ENCODE results near the gene METTL21C.

METTL21C gene

DNA sequence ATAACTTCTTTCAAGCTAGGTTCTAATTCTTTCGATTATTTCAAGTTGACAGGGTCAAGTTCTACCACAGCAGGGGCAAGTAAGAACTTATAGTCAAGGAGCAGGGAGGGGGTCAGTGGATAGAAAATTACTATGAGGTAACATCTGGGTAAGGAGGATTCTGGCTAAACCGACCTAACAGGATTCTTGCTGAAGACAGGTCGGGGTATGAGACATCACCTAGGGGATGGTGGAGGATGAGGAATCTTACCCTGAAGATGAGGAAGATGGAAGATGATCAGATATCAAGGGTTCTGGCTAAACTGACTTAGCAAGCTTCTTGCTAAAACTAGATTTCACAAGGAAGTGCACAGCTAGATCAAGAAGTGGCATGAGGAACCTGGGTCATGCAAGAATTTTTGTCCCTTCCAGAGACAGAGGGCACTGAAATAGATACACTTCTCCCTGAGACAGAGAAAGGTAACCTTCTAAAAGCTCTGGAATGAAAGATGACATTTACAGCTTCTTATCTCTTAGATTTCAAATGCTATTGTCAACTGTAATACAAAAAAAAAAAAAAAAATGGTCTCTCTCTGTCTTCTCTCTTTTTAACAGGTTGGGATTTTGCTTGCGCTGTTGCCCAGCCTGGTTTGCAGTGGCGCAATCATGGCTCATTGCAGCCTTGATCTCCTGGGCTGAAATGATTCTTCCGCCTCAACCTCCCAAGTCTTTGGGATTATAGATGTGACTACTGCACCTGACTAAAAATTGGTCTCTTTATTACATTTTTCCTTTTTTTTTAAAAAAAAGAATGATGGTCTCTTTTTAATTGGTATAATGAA is 9.6 kb upstream of the METTL21C start:
- no peak overlapping the region for H3K4me3 ChIP-seq (ENCODE audit: low read length)
- TF ChIP-seq, protein P1, sequence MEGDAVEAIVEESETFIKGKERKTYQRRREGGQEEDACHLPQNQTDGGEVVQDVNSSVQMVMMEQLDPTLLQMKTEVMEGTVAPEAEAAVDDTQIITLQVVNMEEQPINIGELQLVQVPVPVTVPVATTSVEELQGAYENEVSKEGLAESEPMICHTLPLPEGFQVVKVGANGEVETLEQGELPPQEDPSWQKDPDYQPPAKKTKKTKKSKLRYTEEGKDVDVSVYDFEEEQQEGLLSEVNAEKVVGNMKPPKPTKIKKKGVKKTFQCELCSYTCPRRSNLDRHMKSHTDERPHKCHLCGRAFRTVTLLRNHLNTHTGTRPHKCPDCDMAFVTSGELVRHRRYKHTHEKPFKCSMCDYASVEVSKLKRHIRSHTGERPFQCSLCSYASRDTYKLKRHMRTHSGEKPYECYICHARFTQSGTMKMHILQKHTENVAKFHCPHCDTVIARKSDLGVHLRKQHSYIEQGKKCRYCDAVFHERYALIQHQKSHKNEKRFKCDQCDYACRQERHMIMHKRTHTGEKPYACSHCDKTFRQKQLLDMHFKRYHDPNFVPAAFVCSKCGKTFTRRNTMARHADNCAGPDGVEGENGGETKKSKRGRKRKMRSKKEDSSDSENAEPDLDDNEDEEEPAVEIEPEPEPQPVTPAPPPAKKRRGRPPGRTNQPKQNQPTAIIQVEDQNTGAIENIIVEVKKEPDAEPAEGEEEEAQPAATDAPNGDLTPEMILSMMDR (conservative IDR thresholded peaks at IDR 0.05; ENCODE audit: low read length) = no peak
- DNase-seq (ENCODE audit: low read depth) = no peak

DNA sequence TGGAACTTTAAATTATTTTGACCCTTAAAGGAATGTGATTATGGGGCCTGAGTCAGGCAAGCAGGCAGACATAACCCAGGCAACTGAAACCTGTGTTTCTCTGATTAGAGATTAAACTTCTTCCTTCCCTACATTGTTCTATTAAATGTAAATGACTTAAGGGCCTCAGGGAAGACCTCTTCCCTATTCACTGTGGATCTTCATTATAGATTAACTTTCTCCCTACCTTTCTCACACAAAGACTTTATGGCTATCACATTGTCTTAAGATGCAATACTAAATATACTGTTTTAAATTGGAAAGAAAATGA is 8.8 kb upstream of the METTL21C start:
- TF ChIP-seq, protein P1 (conservative IDR thresholded peaks at IDR 0.05; ENCODE audit: low read length) = no peak
- no peak overlapping the region for H3K4me3 ChIP-seq (ENCODE audit: low read length)
- no peak for DNase-seq (ENCODE audit: low read depth)

DNA sequence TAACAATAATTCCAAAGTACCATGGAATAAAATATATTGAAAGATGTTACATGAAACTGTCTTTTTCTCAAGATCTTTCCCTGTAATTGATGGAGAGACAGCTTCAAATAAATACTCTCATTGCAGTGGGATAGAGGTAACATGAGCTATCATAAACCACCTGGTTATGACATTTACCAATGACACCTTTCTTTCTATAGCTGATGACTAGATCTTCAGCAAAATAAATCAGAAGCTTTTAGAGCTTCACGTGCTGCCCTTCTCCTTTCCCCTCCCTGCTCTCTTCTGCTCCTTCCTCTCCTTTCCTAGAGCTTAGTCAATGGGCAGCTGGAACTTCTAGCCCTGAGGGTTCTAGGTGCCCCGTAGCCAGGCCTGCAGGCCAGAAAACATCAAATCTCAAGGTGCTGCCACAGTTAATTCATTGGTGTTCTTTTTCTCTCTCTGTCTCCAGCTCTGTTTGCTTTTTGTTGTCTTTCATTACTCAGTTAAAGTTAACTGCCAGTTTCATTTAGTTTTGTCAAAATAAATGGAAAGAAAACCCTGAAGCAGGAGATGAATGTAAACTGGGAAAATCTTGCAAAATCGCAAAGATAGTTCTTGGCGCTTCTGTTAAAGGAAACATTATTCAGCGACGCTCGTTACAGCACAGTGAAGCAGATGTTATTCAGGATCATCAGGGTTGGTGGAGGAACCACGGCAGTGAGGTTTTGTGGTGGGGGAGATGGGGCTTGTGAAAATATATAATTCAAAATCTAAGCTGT is 8.3 kb upstream of the METTL21C start:
- DNase-seq (ENCODE audit: low read depth) = peak; percentile 55
- H3K4me3 ChIP-seq (ENCODE audit: low read length) = no peak overlapping the region
- TF ChIP-seq, protein P1 (conservative IDR thresholded peaks at IDR 0.05; ENCODE audit: low read length) = no peak

DNA sequence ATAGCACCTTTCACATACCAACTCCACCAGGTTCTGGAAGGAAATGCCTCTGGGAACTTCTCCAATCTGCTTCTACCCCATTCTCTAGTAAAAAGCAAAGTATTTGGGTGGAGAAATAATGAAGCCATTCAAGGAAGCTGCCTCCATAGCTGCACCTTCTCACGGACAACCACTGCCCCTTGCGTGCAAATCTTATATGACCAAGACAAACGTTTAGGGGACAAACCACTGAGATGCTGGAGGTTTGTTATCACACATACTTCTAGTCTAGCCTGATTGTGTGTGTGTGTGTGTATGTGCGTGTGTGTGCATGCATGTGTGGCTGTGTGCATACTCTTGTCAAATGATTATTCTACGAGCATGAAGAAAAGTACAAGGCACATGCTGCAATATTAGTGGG is 6.5 kb upstream of the METTL21C start:
- H3K4me3 ChIP-seq (ENCODE audit: low read length) = no peak overlapping the region
- no peak for DNase-seq (ENCODE audit: low read depth)
- TF ChIP-seq, protein P1 (conservative IDR thresholded peaks at IDR 0.05; ENCODE audit: low read length) = no peak

DNA sequence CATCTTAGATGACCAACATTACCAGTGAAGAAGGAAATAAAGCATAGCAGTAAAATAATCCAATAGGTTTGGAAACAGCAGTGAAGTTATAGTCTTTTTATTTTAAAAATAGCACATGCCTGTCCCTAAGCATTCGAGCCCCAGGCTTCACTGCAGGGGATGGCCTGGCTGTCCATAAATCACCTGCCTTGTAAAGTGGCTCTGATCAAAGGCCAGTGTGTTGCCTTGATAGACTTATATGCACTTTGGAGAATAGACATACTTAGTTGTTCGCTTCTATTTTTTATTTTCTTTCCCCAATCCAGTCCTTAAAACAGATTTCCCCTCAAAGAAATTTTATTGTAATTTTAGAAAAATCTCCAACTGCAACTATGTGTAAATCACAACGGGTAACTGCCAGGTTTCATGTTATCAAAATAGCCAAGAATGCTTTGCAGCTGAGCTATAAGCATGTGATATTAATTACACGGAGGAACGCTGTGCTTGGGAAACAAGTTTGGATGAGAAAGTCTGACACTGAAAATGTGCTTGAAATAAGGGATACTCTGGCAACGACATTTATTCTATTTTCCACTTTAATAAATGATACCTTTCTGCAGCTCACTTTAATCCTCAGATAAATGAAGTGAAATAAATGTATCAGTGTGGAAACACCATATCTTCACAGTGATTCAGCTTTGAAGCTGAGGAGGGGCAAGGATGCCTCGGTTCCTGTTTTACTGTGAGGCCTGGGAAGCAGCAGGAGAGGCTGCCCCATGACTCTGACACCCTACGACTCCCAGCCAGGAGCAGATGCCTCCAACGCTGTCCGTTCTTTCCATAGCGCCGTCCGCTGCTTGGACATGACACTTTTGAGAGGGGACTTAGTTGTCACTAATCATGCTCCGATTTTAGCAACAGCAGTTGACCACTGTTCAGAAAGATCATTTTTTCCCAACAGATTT is 5.5 kb upstream of the METTL21C start:
- H3K4me3 ChIP-seq (ENCODE audit: low read length) = peak overlapping the region; percentile 3; the same call in 1 of the 2 replicates
- peak; percentile 81 for DNase-seq (ENCODE audit: low read depth)
- TF ChIP-seq, protein P1 (conservative IDR thresholded peaks at IDR 0.05; ENCODE audit: low read length) = no peak

DNA sequence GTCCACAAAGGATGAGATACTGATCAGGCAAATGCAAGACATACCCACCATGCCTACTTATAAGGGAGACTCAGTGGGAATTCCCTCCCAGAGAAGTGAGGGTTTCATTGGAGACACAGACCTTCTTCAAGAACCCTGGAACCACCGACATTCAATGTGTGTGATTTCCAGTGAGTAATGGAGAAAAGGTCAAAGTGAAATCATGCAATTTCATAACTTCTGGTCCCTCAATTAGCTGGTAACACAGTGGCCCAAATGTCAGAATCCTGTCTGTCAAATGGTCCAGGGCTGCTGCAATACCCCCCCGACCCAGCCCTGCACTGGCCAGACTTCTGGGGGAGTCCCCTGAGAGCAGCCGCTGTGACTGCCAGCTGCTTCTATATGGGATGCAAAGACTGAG is 4.7 kb upstream of the METTL21C start:
- DNase-seq (ENCODE audit: low read depth) = no peak
- TF ChIP-seq, protein P1 (conservative IDR thresholded peaks at IDR 0.05; ENCODE audit: low read length) = no peak

More for the DNA sequence above, 4.7 kb upstream of the METTL21C start:
- H3K4me3 ChIP-seq (ENCODE audit: low read length) = no peak overlapping the region
